Keratinocyte (primary cell): Measurements from ENCODE around the gene ATIC. TPM values are rescaled to one million over a fixed set of nuclear protein-coding genes. Genes with fewer than 3 reads are reported as not detected.

Experiments
- DNase-seq: peaks from one replicate; pipeline ENCODE4 v3.0.0-alpha.2; 2011; ENCODE audit warnings: low read depth, missing footprints, low spot score
- FAIRE-seq: peaks from 2 replicates; lab custom pipeline; 2011; peaks lifted over from hg19 to GRCh38; lab: Jason Lieb, UNC
- H2AFZ ChIP-seq: 2 replicates; pipeline ENCODE4 v1.6.0; 2012; ENCODE audit warnings: low read length, control low read depth, inconsistent platforms; ENCODE audit not compliant: control insufficient read depth
- H3K27ac ChIP-seq: 2 replicates; pipeline ENCODE4 v1.5.1; 2011; ENCODE audit warnings: low read length; ENCODE audit not compliant: control insufficient read depth, insufficient read depth
- H3K27me3 ChIP-seq: 3 replicates; pipeline ENCODE4 v1.6.0; 2011; ENCODE audit warnings: low read length; ENCODE audit not compliant: control insufficient read depth, insufficient read depth; ENCODE audit errors: extremely low read depth
- H3K36me3 ChIP-seq, 2 experiments: 2 replicates in 1 of 2; 3 replicates in 1 of 2; pipeline ENCODE4 v1.5.1; 2011; ENCODE audit warnings: low read length in 2 of 2, mild to moderate bottlenecking in 1 of 2; ENCODE audit not compliant: control insufficient read depth in 2 of 2, insufficient read depth in 2 of 2; ENCODE audit errors: extremely low read depth in 1 of 2
- H3K4me1 ChIP-seq: 3 replicates; pipeline ENCODE4 v1.5.1; 2011; ENCODE audit warnings: low read length; ENCODE audit not compliant: control insufficient read depth, insufficient read depth; ENCODE audit errors: extremely low read depth
- H3K4me2 ChIP-seq: 3 replicates; pipeline ENCODE4 v1.6.0; 2011; ENCODE audit warnings: low read depth, low read length; ENCODE audit not compliant: control insufficient read depth, insufficient read depth; ENCODE audit errors: extremely low read depth
- H3K4me3 ChIP-seq, 3 experiments: fragments of 200-600 bp in 1 of 3; sonication (generic) in 1 of 3; 2 replicates in 2 of 3; 3 replicates in 1 of 3; pipeline ENCODE4 v1.5.1; 2011 to 2016; ENCODE audit warnings: low read length in 3 of 3, mild to moderate bottlenecking in 3 of 3, control low read depth in 2 of 3, inconsistent platforms in 1 of 3, low read depth in 1 of 3, mixed read lengths in 1 of 3, mixed run types in 1 of 3, moderate library complexity in 1 of 3; ENCODE audit not compliant: control insufficient read depth in 2 of 3, insufficient read depth in 2 of 3; ENCODE audit errors: extremely low read depth in 1 of 3
- H3K79me2 ChIP-seq: 2 replicates; pipeline ENCODE4 v1.6.0; 2012; ENCODE audit warnings: low read length; ENCODE audit not compliant: control insufficient read depth, insufficient read depth
- H3K9ac ChIP-seq: 3 replicates; pipeline ENCODE4 v1.6.0; 2011; ENCODE audit warnings: low read length; ENCODE audit not compliant: control insufficient read depth, insufficient read depth; ENCODE audit errors: extremely low read depth
- H3K9me1 ChIP-seq: 3 replicates; pipeline ENCODE4 v1.6.0; 2011; ENCODE audit warnings: low read length; ENCODE audit not compliant: control insufficient read depth, insufficient read depth; ENCODE audit errors: extremely low read depth
- H3K9me3 ChIP-seq: 2 replicates; pipeline ENCODE4 v1.5.1; 2012; ENCODE audit warnings: low read depth, low read length; ENCODE audit not compliant: control insufficient read depth
- H4K20me1 ChIP-seq: 3 replicates; pipeline ENCODE4 v1.6.0; 2011; ENCODE audit warnings: low read length; ENCODE audit not compliant: control insufficient read depth, insufficient read depth; ENCODE audit errors: extremely low read depth
- EZH2 ChIP-seq: IDR thresholded peaks from one replicate; pipeline ENCODE4 v1.6.1; 2012; ENCODE audit warnings: inconsistent platforms, mild to moderate bottlenecking, low read length, moderate library complexity
- dilution Hi-C: fragments of 300-500 bp; cut with MboI; formaldehyde crosslinking; loops from one replicate; pipeline ENCODE4 v1.7.0; 2020; ENCODE audit warnings: low sequenced_read_pairs; ENCODE audit not compliant: extremely low pct_ligation_motif_present
- polyA plus RNA-seq, 5 experiments: library from polyadenylated mRNA; depleted of rRNA in 3 of 5; stranded (reverse) in 3 of 5; stranded (forward) in 1 of 5; unstranded in 1 of 5; fragments of >200 nt; gene quantifications; 1 replicate in 1 of 5; 2 replicates in 3 of 5; 3 replicates in 1 of 5; pipeline versions ENCODE4 v1.2.1 to v1.2.3, GENCODE V29; 2011 to 2012; ENCODE audit warnings: missing spikeins in 2 of 5, low read depth in 1 of 5, low replicate concordance in 1 of 5
- TF ChIP-seq, protein P1 (sequence below), 3 experiments: IDR thresholded peaks in 1 of 3; conservative IDR thresholded peaks in 1 of 3; optimal IDR thresholded peaks in 1 of 3; 2 replicates in 2 of 3; 3 replicates in 1 of 3; pipeline versions ENCODE3 to v1.5.1; 2011; ENCODE audit warnings: low read length in 3 of 3, mild to moderate bottlenecking in 3 of 3, moderate library complexity in 2 of 3, control low read depth in 1 of 3, inconsistent platforms in 1 of 3; ENCODE audit not compliant: insufficient read depth in 2 of 3; ENCODE audit errors: extremely low read depth in 1 of 3

Gene ATIC
- polyA plus RNA-seq, 1 donor (not counting 4 experiments of a cell fraction or from before 2014, with no cell fraction given), result 110 TPM

DNA sequence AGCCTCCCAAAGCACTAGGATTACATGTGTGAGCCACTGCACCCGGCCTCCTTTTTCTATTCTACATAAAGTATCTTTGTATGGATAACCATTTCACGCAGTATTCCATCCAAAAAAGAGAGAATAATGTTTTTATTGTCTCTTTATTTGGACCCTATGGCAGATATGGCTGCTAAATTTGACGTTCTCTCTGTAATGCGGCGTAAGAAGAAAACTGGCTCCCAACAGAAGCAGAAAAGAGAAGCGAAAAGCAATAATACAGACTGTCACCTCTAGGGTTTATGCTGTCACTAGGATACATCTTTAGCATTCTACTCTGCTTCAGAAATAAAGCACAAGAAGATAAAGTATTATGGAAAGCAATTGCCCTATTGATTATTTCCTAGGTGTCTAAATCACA is 68.1 kb downstream of the ATIC start:
- FAIRE-seq (no peak), DNase-seq (no peak)
- no peak for TF ChIP-seq EZH2
- TF ChIP-seq, protein P1, sequence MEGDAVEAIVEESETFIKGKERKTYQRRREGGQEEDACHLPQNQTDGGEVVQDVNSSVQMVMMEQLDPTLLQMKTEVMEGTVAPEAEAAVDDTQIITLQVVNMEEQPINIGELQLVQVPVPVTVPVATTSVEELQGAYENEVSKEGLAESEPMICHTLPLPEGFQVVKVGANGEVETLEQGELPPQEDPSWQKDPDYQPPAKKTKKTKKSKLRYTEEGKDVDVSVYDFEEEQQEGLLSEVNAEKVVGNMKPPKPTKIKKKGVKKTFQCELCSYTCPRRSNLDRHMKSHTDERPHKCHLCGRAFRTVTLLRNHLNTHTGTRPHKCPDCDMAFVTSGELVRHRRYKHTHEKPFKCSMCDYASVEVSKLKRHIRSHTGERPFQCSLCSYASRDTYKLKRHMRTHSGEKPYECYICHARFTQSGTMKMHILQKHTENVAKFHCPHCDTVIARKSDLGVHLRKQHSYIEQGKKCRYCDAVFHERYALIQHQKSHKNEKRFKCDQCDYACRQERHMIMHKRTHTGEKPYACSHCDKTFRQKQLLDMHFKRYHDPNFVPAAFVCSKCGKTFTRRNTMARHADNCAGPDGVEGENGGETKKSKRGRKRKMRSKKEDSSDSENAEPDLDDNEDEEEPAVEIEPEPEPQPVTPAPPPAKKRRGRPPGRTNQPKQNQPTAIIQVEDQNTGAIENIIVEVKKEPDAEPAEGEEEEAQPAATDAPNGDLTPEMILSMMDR (optimal IDR thresholded peaks at IDR 0.05 in 1 of 3, IDR thresholded peaks at IDR 0.05 in 1 of 3, conservative IDR thresholded peaks at IDR 0.05 in 1 of 3; ENCODE audit: extremely low read depth in 1 of 3, insufficient read depth in 2 of 3, low read length in 3 of 3), result no peak
- no peaks in the 10 kb centered on the region for H3K27me3 ChIP-seq
- H3K79me2 ChIP-seq, result no peaks in the 10 kb centered on the region
- H3K36me3 ChIP-seq, result peaks cover 13 to 47% of the 10 kb centered on the region in 2 experiments
- no peak overlapping the region for H3K4me3 ChIP-seq
- no peaks in the 10 kb centered on the region for H4K20me1 ChIP-seq
- no peaks in the 10 kb centered on the region for H3K4me1 ChIP-seq
- H3K4me2 ChIP-seq, result no peak overlapping the region
- H3K9ac ChIP-seq, result no peak overlapping the region
- no peaks in the 10 kb centered on the region for H3K9me1 ChIP-seq
- dilution Hi-C loops, result no loop called here
- H3K9me3 ChIP-seq, result no peaks in the 10 kb centered on the region
- no peak overlapping the region for H2AFZ ChIP-seq
- H3K27ac ChIP-seq, result no peak overlapping the region

DNA sequence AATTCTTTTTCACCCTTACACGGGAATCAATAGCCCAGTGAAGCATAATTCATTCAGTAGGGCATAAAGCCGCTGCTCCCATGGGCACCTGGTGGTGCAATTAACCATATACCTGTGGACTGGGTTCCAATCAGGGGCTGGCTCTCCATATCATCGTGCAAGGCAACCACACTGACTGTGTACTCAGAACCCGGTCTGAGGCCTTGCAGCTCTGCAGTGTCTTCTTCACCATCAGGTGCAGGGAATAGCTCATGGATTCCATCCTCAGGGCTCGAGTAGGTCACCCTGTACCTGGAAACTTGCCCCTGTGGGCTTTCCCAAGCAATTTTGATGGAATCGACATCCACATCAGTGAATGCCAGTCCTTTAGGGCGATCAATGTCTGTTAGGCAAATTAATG is 68.8 kb downstream of the ATIC start:
- Histone ChIP-seq H3K9me1 (no peaks in the 10 kb centered on the region), H3K79me2 (no peaks in the 10 kb centered on the region), H3K36me3 (peaks cover 10 to 41% of the 10 kb centered on the region in 2 experiments), H3K27ac (no peak overlapping the region), H3K4me2 (no peak overlapping the region), H2AFZ (no peak overlapping the region), H3K27me3 (no peaks in the 10 kb centered on the region), H3K9me3 (no peaks in the 10 kb centered on the region), H3K4me3 (no peak overlapping the region), H3K9ac (no peak overlapping the region), H3K4me1 (no peaks in the 10 kb centered on the region), H4K20me1 (no peaks in the 10 kb centered on the region)
- dilution Hi-C loops, result no loop called here
- FAIRE-seq (no peak), DNase-seq (no peak)
- no peak for TF ChIP-seq EZH2
- TF ChIP-seq, protein P1 (optimal IDR thresholded peaks at IDR 0.05 in 1 of 3, IDR thresholded peaks at IDR 0.05 in 1 of 3, conservative IDR thresholded peaks at IDR 0.05 in 1 of 3; ENCODE audit: extremely low read depth in 1 of 3, insufficient read depth in 2 of 3, low read length in 3 of 3), result no peak
